ENCODE measurements around the gene TMOD1. TPM values are rescaled to one million over a fixed set of nuclear protein-coding genes. Genes with fewer than 3 reads are reported as not detected.

The TMOD1 gene
- total and polyA plus RNA-seq, 2 experiments from 2014 or later: 0.34 to 1.3 TPM

- no peak overlapping the region for H3K9ac ChIP-seq
- H4K20me1 ChIP-seq (ENCODE audit: insufficient read depth): no peaks in the 10 kb centered on the region
- no peak overlapping the region for H2AFZ ChIP-seq
- in situ Hi-C loops (cut with MboI): no loop called here
- no peak for DNase-seq
- no peak overlapping the region for H3K4me3 ChIP-seq
- no peaks in the 10 kb centered on the region for H3K9me3 ChIP-seq (ENCODE audit: low read depth)
- no peaks in the 10 kb centered on the region for H3K36me3 ChIP-seq (ENCODE audit: low read depth)
- peaks cover 10% of the 10 kb centered on the region for H3K27me3 ChIP-seq (replicated peaks; ENCODE audit: insufficient read depth)
- H3K9me2 ChIP-seq (ENCODE audit: insufficient read depth): no peaks in the 10 kb centered on the region
- no peaks in the 10 kb centered on the region for H3F3A ChIP-seq (ENCODE audit: insufficient read depth)
- H3K4me2 ChIP-seq (ENCODE audit: unreplicated experiment): no peak overlapping the region
- H3K4me1 ChIP-seq (ENCODE audit: insufficient read depth): no peaks in the 10 kb centered on the region
- H3K79me2 ChIP-seq (ENCODE audit: insufficient read depth): no peaks in the 10 kb centered on the region
- TF ChIP-seq EZH2 (IDR thresholded peaks at IDR 0.05; ENCODE audit: insufficient read depth, poor library complexity, severe bottlenecking) (no peak), EZH2phosphoT487 (IDR thresholded peaks at IDR 0.05; ENCODE audit: insufficient read depth, low read depth) (no peak)
- H3K27ac ChIP-seq: no peak overlapping the region
- 79 to 82% methylated on average over 6 of the region's 6 CpGs for WGBS, 2 experiments (ENCODE audit: low coverage in 1 of 2, low lambda C conversion rate in 2 of 2, missing lambda C conversion rate in 2 of 2)
Observed at GRCh38 chr9:97511655-97512427, 10.4 kb downstream of the TMOD1 start.

- H3K27me3 ChIP-seq (replicated peaks; ENCODE audit: insufficient read depth): peaks cover 4% of the 10 kb centered on the region
- H3K36me3 ChIP-seq (ENCODE audit: low read depth): no peaks in the 10 kb centered on the region
- no peak overlapping the region for H3K4me3 ChIP-seq
- H3K4me1 ChIP-seq (ENCODE audit: insufficient read depth): no peaks in the 10 kb centered on the region
- no peak overlapping the region for H3K9ac ChIP-seq
- H3K79me2 ChIP-seq (ENCODE audit: insufficient read depth): no peaks in the 10 kb centered on the region
- H3K9me2 ChIP-seq (ENCODE audit: insufficient read depth): no peaks in the 10 kb centered on the region
- no peak for DNase-seq
- H3F3A ChIP-seq (ENCODE audit: insufficient read depth): no peaks in the 10 kb centered on the region
- TF ChIP-seq EZH2phosphoT487 (IDR thresholded peaks at IDR 0.05; ENCODE audit: insufficient read depth, low read depth): no peak
- no peak for TF ChIP-seq EZH2 (IDR thresholded peaks at IDR 0.05; ENCODE audit: insufficient read depth, poor library complexity, severe bottlenecking)
- H2AFZ ChIP-seq: no peak overlapping the region
- H3K27ac ChIP-seq: no peak overlapping the region
- no peaks in the 10 kb centered on the region for H3K9me3 ChIP-seq (ENCODE audit: low read depth)
- 59 to 69% methylated on average over 8 of the region's 8 CpGs for WGBS, 2 experiments (ENCODE audit: low coverage in 1 of 2, low lambda C conversion rate in 2 of 2, missing lambda C conversion rate in 2 of 2)
- H4K20me1 ChIP-seq (ENCODE audit: insufficient read depth): no peaks in the 10 kb centered on the region
- in situ Hi-C loops (cut with MboI): no loop called here
- no peak overlapping the region for H3K4me2 ChIP-seq (ENCODE audit: unreplicated experiment)
Observed at GRCh38 chr9:97512966-97513560, 11.6 kb downstream of the TMOD1 start.

- in situ Hi-C loops (cut with MboI): no loop called here
Observed at GRCh38 chr9:97514531-97514930, 13.1 kb downstream of the TMOD1 start.

GRCh38 chr9:97515662-97516061, 14.2 kb downstream of the TMOD1 start:
- no peaks in the 10 kb centered on the region for H3K9me3 ChIP-seq (ENCODE audit: low read depth)
- peaks cover 6% of the 10 kb centered on the region; the same call in 1 of the 2 replicates for H3K4me1 ChIP-seq (ENCODE audit: insufficient read depth)
- TF ChIP-seq EZH2phosphoT487 (IDR thresholded peaks at IDR 0.05; ENCODE audit: insufficient read depth, low read depth) (no peak), EZH2 (IDR thresholded peaks at IDR 0.05; ENCODE audit: insufficient read depth, poor library complexity, severe bottlenecking) (no peak)
- DNase-seq: no peak
- H3K4me3 ChIP-seq: no peak overlapping the region
- no peaks in the 10 kb centered on the region for H3F3A ChIP-seq (ENCODE audit: insufficient read depth)
- peaks cover 4% of the 10 kb centered on the region for H3K27me3 ChIP-seq (replicated peaks; ENCODE audit: insufficient read depth)
- no peaks in the 10 kb centered on the region for H3K9me2 ChIP-seq (ENCODE audit: insufficient read depth)
- H3K27ac ChIP-seq: no peak overlapping the region
- H3K79me2 ChIP-seq (ENCODE audit: insufficient read depth): no peaks in the 10 kb centered on the region
- WGBS, 2 experiments (ENCODE audit: low coverage in 1 of 2, low lambda C conversion rate in 2 of 2, missing lambda C conversion rate in 2 of 2): 56 to 60% methylated on average over 6 of the region's 6 CpGs
- no peak overlapping the region for H3K4me2 ChIP-seq (ENCODE audit: unreplicated experiment)
- in situ Hi-C loops (cut with MboI): no loop called here
- no peak overlapping the region for H3K9ac ChIP-seq
- H3K36me3 ChIP-seq (ENCODE audit: low read depth): no peaks in the 10 kb centered on the region
- no peak overlapping the region for H2AFZ ChIP-seq
- no peaks in the 10 kb centered on the region for H4K20me1 ChIP-seq (ENCODE audit: insufficient read depth)

More at GRCh38 chr9:97514531-97514930, 13.1 kb downstream of the TMOD1 start:
- H3K79me2 ChIP-seq (ENCODE audit: insufficient read depth): no peaks in the 10 kb centered on the region
- no peaks in the 10 kb centered on the region for H3F3A ChIP-seq (ENCODE audit: insufficient read depth)
- peaks cover 4% of the 10 kb centered on the region for H3K27me3 ChIP-seq (replicated peaks; ENCODE audit: insufficient read depth)
- no peak overlapping the region for H3K27ac ChIP-seq
- WGBS, 2 experiments (ENCODE audit: low coverage in 1 of 2, low lambda C conversion rate in 2 of 2, missing lambda C conversion rate in 2 of 2): 65 to 74% methylated on average over 9 of the region's 9 CpGs
- no peaks in the 10 kb centered on the region for H3K36me3 ChIP-seq (ENCODE audit: low read depth)
- no peak overlapping the region for H3K9ac ChIP-seq
- H4K20me1 ChIP-seq (ENCODE audit: insufficient read depth): no peaks in the 10 kb centered on the region
- H3K4me1 ChIP-seq (ENCODE audit: insufficient read depth): peaks cover 6% of the 10 kb centered on the region; the same call in 1 of the 2 replicates
- H3K4me3 ChIP-seq: no peak overlapping the region
- TF ChIP-seq EZH2 (IDR thresholded peaks at IDR 0.05; ENCODE audit: insufficient read depth, poor library complexity, severe bottlenecking) (no peak), EZH2phosphoT487 (IDR thresholded peaks at IDR 0.05; ENCODE audit: insufficient read depth, low read depth) (no peak)
- no peak overlapping the region for H3K4me2 ChIP-seq (ENCODE audit: unreplicated experiment)
- DNase-seq: no peak
- no peaks in the 10 kb centered on the region for H3K9me3 ChIP-seq (ENCODE audit: low read depth)
- H2AFZ ChIP-seq: no peak overlapping the region
- no peaks in the 10 kb centered on the region for H3K9me2 ChIP-seq (ENCODE audit: insufficient read depth)
